ENCODE results near the gene CA9.

The CA9 gene

GRCh38 chr9:35659340-35659739, 14.4 kb upstream of the CA9 start:
- CTCF ChIA-PET: interaction anchor here (0.8 to 3.4 kb wide), 3 partner anchors 13 to 37 kb away, joined by 3 to 16 read pairs (median 5); no protein-coding TSS in a partner anchor
- POLR2A ChIA-PET: interaction anchor here (0.7 to 5.2 kb wide), 4 partner anchors 11 to 71 kb away, joined by 3 to 35 read pairs (median 8); no protein-coding TSS in a partner anchor

GRCh38 chr9:35660966-35661415, 12.7 kb upstream of the CA9 start:
- TF ChIP-seq ARNT (IDR thresholded peaks at IDR 0.05) (no peak), L3MBTL2 (conservative IDR thresholded peaks at IDR 0.05) (no peak), BHLHE40 (IDR thresholded peaks at IDR 0.05; ENCODE audit: borderline replicate concordance) (no peak), ZNF384 (IDR thresholded peaks at IDR 0.05) (no peak), CTBP1 (IDR thresholded peaks at IDR 0.05; ENCODE audit: borderline replicate concordance) (no peak), HDGF (IDR thresholded peaks at IDR 0.05; ENCODE audit: borderline replicate concordance) (no peak), FOXK2 (IDR thresholded peaks at IDR 0.05) (no peak), ELF4 (IDR thresholded peaks at IDR 0.05) (no peak), LEF1 (IDR thresholded peaks at IDR 0.05; ENCODE audit: borderline replicate concordance) (no peak), TARDBP (IDR thresholded peaks at IDR 0.05) (no peak), PKNOX1 (IDR thresholded peaks at IDR 0.05) (no peak)
- no peak for DNase-seq (ENCODE audit: extremely low spot score)
- POLR2A ChIA-PET: interaction anchor here (1.0 to 2.7 kb wide), 6 partner anchors 13 to 94 kb away, joined by 3 to 10 read pairs (median 5); partner anchors contain the start of genes CREB3 and TLN1
- CTCF ChIA-PET: no interaction called here

More at GRCh38 chr9:35659340-35659739, 14.4 kb upstream of the CA9 start:
- no peak for TF ChIP-seq SP1 (IDR thresholded peaks at IDR 0.05)
- TF ChIP-seq PKNOX1 (IDR thresholded peaks at IDR 0.05): peak; percentile 78
- no peak for DNase-seq (ENCODE audit: extremely low spot score)

GRCh38 chr9:35661756-35662350, 11.9 kb upstream of the CA9 start:
- DNase-seq (ENCODE audit: extremely low spot score): no peak
- TF ChIP-seq NFRKB (IDR thresholded peaks at IDR 0.05): no peak
- ChIA-PET POLR2A (interaction anchor here (1.2 to 2.7 kb wide), 5 partner anchors 14 to 93 kb away, joined by 3 to 10 read pairs (median 5); partner anchors contain the start of genes CREB3 and TLN1), CTCF (no interaction called here)

- CTCF ChIA-PET: no interaction called here
- POLR2A ChIA-PET: interaction anchor here (2.7 kb wide), 1 partner anchor 70 kb away, joined by 10 read pairs; the partner anchor contains the start of genes CREB3 and TLN1
- no peak for TF ChIP-seq FOXA1 (IDR thresholded peaks at IDR 0.05)
- TF ChIP-seq LEF1 (IDR thresholded peaks at IDR 0.05; ENCODE audit: borderline replicate concordance): no peak
- no peak for TF ChIP-seq ELF4 (IDR thresholded peaks at IDR 0.05)
- no peak for TF ChIP-seq L3MBTL2 (conservative IDR thresholded peaks at IDR 0.05)
- no peak for TF ChIP-seq ZNF384 (IDR thresholded peaks at IDR 0.05)
- no peak for TF ChIP-seq ARNT (IDR thresholded peaks at IDR 0.05)
- no peak for TF ChIP-seq FOXK2 (IDR thresholded peaks at IDR 0.05)
- DNase-seq (ENCODE audit: extremely low spot score): no peak
Observed at GRCh38 chr9:35662437-35662836, 11.3 kb upstream of the CA9 start.

GRCh38 chr9:35664531-35665470, 8.9 kb upstream of the CA9 start, which contains the start of gene ARHGEF39:
TSS of gene ARHGEF39 (minus strand) at chr9:35665195. CDS start at chr9:35665169, 26 bp downstream.
- TF ChIP-seq BHLHE40 (IDR thresholded peaks at IDR 0.05; ENCODE audit: borderline replicate concordance): no peak
- TF ChIP-seq SP1 (IDR thresholded peaks at IDR 0.05): no peak
- no peak for TF ChIP-seq ARNT (IDR thresholded peaks at IDR 0.05)
- TF ChIP-seq FOXK2 (IDR thresholded peaks at IDR 0.05): no peak
- TF ChIP-seq PKNOX1 (IDR thresholded peaks at IDR 0.05): no peak
- TF ChIP-seq SUZ12 (IDR thresholded peaks at IDR 0.05): no peak
- no peak for TF ChIP-seq TARDBP (IDR thresholded peaks at IDR 0.05)
- TF ChIP-seq L3MBTL2 (conservative IDR thresholded peaks at IDR 0.05): peak; percentile 45; the same call in 1 of the 2 replicates
- TF ChIP-seq ELF4 (IDR thresholded peaks at IDR 0.05): peak; percentile 35; the same call in 1 of the 2 replicates
- TF ChIP-seq NFRKB (IDR thresholded peaks at IDR 0.05): no peak
- no peak for TF ChIP-seq CTBP1 (IDR thresholded peaks at IDR 0.05; ENCODE audit: borderline replicate concordance)
- TF ChIP-seq FOXM1 (IDR thresholded peaks at IDR 0.05; ENCODE audit: borderline replicate concordance): peak; percentile 60; the same call in 1 of the 2 replicates
- TF ChIP-seq FOXA1 (IDR thresholded peaks at IDR 0.05): no peak
- peak; percentile 90 for DNase-seq (ENCODE audit: extremely low spot score)
- POLR2A ChIA-PET: interaction anchor here (0.7 to 2.6 kb wide), 13 partner anchors 9 to 84 kb away, joined by 3 to 14 read pairs (median 5); partner anchors contain the start of genes CREB3, GBA2, RGP1 and TPM2
- CTCF ChIA-PET: interaction anchor here (0.5 to 1.1 kb wide), 3 partner anchors 18 to 61 kb away, joined by 3 to 6 read pairs (median 4); no protein-coding TSS in a partner anchor

GRCh38 chr9:35665471-35665818, 8.3 kb upstream of the CA9 start:
- ChIA-PET POLR2A (interaction anchor here (1.6 to 2.6 kb wide), 7 partner anchors 14 to 83 kb away, joined by 5 to 14 read pairs (median 7); partner anchors contain the start of genes GBA2, RGP1 and TPM2), CTCF (interaction anchor here (0.5 to 1.1 kb wide), 3 partner anchors 18 to 62 kb away, joined by 3 to 6 read pairs (median 4); no protein-coding TSS in a partner anchor)
- no peak for DNase-seq (ENCODE audit: extremely low spot score)
- TF ChIP-seq FOXA1 (IDR thresholded peaks at IDR 0.05) (no peak), FOXM1 (IDR thresholded peaks at IDR 0.05; ENCODE audit: borderline replicate concordance) (no peak), ZNF384 (IDR thresholded peaks at IDR 0.05) (no peak), FOXK2 (IDR thresholded peaks at IDR 0.05) (no peak), L3MBTL2 (conservative IDR thresholded peaks at IDR 0.05) (no peak), HDGF (IDR thresholded peaks at IDR 0.05; ENCODE audit: borderline replicate concordance) (no peak), SP1 (IDR thresholded peaks at IDR 0.05) (no peak), PKNOX1 (IDR thresholded peaks at IDR 0.05) (no peak), LEF1 (IDR thresholded peaks at IDR 0.05; ENCODE audit: borderline replicate concordance) (no peak), BHLHE40 (IDR thresholded peaks at IDR 0.05; ENCODE audit: borderline replicate concordance) (no peak), SUZ12 (IDR thresholded peaks at IDR 0.05) (no peak), TARDBP (IDR thresholded peaks at IDR 0.05) (no peak), ELF4 (IDR thresholded peaks at IDR 0.05) (no peak), NFRKB (IDR thresholded peaks at IDR 0.05) (no peak), ARNT (IDR thresholded peaks at IDR 0.05) (no peak), CTBP1 (IDR thresholded peaks at IDR 0.05; ENCODE audit: borderline replicate concordance) (no peak)
